Dedifferentiated amniotic fluid mesenchymal stem cell (primary cell): Measurements from ENCODE around the gene ZNF284.

Source experiments
- DNase-seq: peaks from one replicate; pipeline ENCODE4 v3.0.0-alpha.2; 2016; ENCODE audit errors: extremely low spot score

The ZNF284 gene

GRCh38 chr19:44071824-44072542 lies at the start of gene ZNF284:
TSS of gene ZNF284 (plus strand) at chr19:44072159. CDS start at chr19:44076390, 4,231 bp downstream.
- peak; percentile 93 for DNase-seq

GRCh38 chr19:44024900-44025216 lies 47.1 kb upstream of the ZNF284 start:
- no peak for DNase-seq

- DNase-seq = peak; percentile 95
These were observed 46.6 kb upstream of the ZNF284 start, which contains the start of gene ZNF222 for GRCh38 chr19:44025217-44025936. TSS of gene ZNF222 (plus strand) at chr19:44025379. CDS start at chr19:44025437, 58 bp downstream.

- DNase-seq = no peak
These were observed 45.3 kb upstream of the ZNF284 start for GRCh38 chr19:44026622-44027021.

- no peak for DNase-seq
These were observed 39.9 kb upstream of the ZNF284 start for GRCh38 chr19:44032001-44032610.

GRCh38 chr19:44042147-44042546 lies 29.8 kb upstream of the ZNF284 start:
- DNase-seq = no peak

GRCh38 chr19:44050740-44051649 lies 21.0 kb upstream of the ZNF284 start:
- DNase-seq = peak; percentile 21

GRCh38 chr19:44051650-44052402 lies 20.1 kb upstream of the ZNF284 start, which contains the start of gene ZNF223:
TSS of gene ZNF223 (plus strand) at chr19:44052036. CDS start at chr19:44055177, 3,141 bp downstream.
- peak; percentile 90 for DNase-seq

- DNase-seq = no peak
These were observed 16.1 kb upstream of the ZNF284 start for GRCh38 chr19:44055870-44056269.

- DNase-seq = no peak
These were observed 12.7 kb upstream of the ZNF284 start for GRCh38 chr19:44059229-44059628.

- no peak for DNase-seq
These were observed 10.9 kb upstream of the ZNF284 start for GRCh38 chr19:44061038-44061437.

- DNase-seq = no peak
These were observed 5.7 kb upstream of the ZNF284 start for GRCh38 chr19:44066305-44066704.

GRCh38 chr19:44069415-44069814 lies 2.5 kb upstream of the ZNF284 start:
- no peak for DNase-seq

- no peak for DNase-seq
These were observed 813 bp downstream of the ZNF284 start for GRCh38 chr19:44072543-44073401.

GRCh38 chr19:44076325-44076724 lies 4.4 kb downstream of the ZNF284 start:
- DNase-seq = no peak

- DNase-seq = no peak
These were observed 20.1 kb downstream of the ZNF284 start for GRCh38 chr19:44092108-44092507.

GRCh38 chr19:44093931-44094765 lies 22.2 kb downstream of the ZNF284 start, which contains the start of gene ZNF224:
TSS of gene ZNF224 (plus strand) at chr19:44094361. CDS start at chr19:44097874, 3,513 bp downstream.
- DNase-seq = peak; percentile 95

- DNase-seq = no peak
These were observed 35.8 kb downstream of the ZNF284 start for GRCh38 chr19:44107751-44108150.

- no peak for DNase-seq
These were observed 37.5 kb downstream of the ZNF284 start for GRCh38 chr19:44109458-44109857.
